GM12874 (cell line): Measurements from ENCODE around the gene RNF26.

Experiments used
- TF ChIP-seq, protein P1 (sequence below): IDR thresholded peaks from 2 replicates; pipeline ENCODE4 v1.5.1; 2011; ENCODE audit warnings: low read depth, mild to moderate bottlenecking, control low read depth, low read length, moderate library complexity; ENCODE audit not compliant: insufficient read depth

RNF26 gene

DNA sequence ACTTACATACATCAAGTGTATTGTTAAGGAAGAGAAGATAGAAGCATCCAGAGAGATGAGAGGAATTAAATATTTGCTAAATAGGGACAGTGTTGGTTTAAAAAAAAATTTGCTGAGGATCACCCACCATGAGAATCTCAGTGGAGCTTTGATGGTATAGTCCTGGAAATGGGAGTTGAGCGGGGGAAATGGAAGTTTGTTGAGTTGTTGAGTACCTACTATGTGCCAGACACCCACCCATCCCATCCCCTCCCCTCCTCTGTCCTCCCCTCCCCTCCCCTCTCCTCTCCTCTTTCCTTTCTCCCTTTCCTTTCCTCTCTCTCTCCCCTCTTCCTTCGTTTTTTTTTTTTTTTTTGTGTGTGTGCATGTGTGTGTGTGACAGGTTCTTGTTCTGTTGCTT is 16.9 kb downstream of the RNF26 start:
- TF ChIP-seq, protein P1, sequence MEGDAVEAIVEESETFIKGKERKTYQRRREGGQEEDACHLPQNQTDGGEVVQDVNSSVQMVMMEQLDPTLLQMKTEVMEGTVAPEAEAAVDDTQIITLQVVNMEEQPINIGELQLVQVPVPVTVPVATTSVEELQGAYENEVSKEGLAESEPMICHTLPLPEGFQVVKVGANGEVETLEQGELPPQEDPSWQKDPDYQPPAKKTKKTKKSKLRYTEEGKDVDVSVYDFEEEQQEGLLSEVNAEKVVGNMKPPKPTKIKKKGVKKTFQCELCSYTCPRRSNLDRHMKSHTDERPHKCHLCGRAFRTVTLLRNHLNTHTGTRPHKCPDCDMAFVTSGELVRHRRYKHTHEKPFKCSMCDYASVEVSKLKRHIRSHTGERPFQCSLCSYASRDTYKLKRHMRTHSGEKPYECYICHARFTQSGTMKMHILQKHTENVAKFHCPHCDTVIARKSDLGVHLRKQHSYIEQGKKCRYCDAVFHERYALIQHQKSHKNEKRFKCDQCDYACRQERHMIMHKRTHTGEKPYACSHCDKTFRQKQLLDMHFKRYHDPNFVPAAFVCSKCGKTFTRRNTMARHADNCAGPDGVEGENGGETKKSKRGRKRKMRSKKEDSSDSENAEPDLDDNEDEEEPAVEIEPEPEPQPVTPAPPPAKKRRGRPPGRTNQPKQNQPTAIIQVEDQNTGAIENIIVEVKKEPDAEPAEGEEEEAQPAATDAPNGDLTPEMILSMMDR = no peak

GRCh38 chr11:119352857-119353260 is 18.5 kb downstream of the RNF26 start:
- TF ChIP-seq, protein P1 = no peak

DNA sequence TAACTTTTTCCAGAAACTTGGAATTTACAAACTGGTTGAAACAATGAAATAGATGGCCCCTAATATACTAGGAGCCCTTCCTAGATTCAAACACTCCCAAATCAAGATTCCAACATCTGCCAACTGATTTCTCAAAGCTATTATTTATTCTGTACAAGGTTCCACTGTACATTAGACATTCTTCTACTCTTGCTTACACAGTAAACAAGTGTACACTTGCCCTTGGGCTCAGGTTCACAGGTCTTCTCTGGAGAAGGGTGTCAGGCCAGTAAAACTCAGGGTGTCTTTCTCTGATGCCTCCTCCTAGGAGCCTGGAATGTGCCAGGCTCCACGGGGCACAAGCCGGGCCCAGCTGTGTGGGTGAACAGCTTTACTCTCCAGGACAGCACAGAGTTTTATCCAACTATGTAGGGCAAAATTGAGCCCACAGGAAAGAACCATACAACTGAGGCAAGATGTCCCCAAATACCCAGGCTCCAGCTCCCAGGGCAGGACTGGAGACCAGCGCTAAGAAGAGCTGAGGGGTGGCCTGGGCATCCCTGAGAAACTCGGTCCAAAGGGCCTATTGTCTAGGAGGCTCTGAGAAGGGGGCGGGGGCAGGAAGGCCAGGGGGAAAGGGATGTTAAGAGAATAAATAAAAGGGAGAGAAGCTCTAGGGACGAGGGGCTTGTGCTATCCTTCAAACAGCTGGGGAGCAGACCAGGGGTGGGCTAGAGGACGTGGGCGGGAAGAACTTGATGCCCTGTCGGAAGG is 20.9 kb downstream of the RNF26 start:
- TF ChIP-seq, protein P1 = no peak

DNA sequence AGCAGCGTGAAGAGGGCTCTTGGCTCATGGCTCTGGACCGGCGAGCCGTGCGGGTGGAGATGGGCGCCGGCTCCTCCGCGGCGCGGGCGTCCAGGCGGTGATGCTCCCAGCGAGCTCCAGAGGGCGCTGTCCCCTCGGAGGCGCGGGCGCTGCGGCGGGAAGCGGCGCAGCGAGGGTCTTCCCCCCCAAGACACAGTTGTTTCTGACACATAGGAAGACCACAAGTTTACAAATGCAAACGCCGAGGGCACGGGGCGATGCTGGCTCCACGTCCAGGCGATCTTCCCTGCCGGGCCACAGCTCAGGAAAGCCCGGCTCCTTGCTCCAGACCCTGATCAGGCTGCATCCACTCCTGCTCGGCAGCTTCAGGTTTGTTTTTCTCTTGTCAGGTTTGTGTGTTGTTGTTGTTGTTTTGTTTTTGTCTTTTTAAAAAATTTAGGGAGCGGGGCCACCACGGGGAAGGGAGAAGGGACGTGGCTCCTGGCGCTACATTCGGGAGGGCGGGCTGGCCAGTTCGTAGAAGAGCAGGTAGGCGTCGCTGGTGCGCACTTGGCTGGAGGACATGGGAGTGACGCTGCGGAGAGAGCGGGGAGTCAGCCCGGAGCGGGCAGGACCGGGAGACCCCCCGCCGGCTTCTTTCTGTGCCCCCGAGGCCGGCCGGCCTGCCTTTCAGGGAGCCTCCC is 22.2 kb downstream of the RNF26 start:
- TF ChIP-seq, protein P1 = peak; percentile 97

- TF ChIP-seq, protein P1 = no peak
Measured at GRCh38 chr11:119357074-119357473, 22.7 kb downstream of the RNF26 start.

DNA sequence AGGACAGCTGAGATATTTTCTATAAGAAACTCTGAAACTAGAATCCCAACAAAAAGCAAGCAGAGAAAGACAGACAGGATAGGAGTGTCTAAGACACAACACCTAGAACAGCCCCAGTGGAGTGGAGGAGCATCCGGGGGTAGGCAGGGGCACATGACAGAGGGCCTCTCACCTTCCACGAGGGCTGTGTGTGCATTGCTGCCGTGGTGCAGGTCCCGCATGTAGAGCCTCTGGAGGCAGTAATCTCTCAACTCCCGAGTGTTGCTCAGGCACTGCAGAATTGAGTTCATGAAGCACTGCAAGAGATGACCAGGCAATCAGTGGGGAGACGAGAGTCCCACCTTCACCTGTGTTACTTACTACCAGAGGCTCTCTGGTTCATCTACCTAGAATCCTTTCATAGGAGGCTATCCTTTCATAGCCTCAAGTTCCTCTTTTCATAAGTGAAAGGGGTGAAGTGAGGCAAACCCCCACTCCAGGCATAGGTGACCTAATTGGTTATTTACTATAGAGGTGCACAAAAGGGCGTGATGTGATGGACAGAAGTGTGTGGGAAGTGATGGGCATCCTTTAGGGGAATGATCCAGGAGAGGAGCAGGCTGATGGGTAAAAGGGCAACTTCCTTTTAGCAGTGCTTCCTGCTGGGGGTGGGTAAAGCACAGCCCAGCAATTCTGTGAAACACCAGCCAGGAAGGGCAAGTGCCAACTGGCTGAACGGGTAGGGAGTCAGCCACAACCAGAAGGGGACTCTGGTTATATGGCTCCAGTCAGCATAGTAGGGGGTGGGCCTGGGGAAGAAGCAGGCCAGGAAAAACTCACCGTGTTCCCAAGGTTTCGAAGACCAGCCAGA is 25.3 kb downstream of the RNF26 start:
- TF ChIP-seq, protein P1 = no peak

- TF ChIP-seq, protein P1 = no peak
Measured at GRCh38 chr11:119361056-119361787, 26.9 kb downstream of the RNF26 start.
